ENCODE measurements around the gene NCOA5. TPM values are rescaled to one million over a fixed set of nuclear protein-coding genes. Genes with fewer than 3 reads are reported as not detected.

The NCOA5 gene
- polyA plus RNA-seq, 1 experiment = 27.0 TPM

DNA sequence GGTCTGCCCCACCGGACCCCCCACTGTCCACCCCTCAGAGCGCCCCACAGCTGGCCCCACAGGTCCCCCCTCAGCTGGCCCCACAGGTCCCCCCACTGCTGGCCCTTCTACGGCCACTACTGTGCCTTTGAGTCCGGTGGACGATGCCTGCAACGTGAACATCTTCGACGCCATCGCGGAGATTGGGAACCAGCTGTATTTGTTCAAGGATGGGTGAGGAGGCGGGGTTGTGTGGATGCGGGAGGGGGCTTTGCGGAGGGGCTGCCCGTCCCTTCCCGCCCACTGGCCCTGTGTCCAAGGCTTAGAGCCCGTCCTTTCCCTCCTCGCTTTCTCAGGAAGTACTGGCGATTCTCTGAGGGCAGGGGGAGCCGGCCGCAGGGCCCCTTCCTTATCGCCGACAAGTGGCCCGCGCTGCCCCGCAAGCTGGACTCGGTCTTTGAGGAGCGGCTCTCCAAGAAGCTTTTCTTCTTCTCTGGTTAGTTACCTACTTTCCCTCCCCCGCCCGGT is 76.4 kb downstream of the NCOA5 start:
- H3K27me3 ChIP-seq (ENCODE audit: control insufficient read depth, insufficient read depth, low read length) = peaks cover 75% of the 10 kb centered on the region

DNA sequence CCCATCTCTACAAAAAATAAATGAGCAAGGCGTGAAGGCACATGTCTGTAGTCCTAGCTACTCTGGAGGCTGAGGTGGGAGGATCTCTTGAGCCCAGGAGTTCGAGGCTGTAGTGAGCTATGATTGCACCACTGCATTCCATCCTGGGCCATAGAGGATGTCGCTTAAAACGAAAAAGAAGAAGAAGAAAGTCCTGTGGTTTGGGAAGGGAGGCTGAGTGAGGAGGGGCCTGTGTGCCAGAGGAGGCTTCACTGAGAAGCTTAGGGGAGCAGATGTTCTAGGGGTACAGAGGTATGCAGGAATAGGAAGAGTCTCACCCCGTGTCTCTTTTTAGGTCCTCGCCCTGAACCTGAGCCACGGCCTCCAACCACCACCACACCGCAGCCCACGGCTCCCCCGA is 76.8 kb downstream of the NCOA5 start:
- TF ChIP-seq, protein P1, sequence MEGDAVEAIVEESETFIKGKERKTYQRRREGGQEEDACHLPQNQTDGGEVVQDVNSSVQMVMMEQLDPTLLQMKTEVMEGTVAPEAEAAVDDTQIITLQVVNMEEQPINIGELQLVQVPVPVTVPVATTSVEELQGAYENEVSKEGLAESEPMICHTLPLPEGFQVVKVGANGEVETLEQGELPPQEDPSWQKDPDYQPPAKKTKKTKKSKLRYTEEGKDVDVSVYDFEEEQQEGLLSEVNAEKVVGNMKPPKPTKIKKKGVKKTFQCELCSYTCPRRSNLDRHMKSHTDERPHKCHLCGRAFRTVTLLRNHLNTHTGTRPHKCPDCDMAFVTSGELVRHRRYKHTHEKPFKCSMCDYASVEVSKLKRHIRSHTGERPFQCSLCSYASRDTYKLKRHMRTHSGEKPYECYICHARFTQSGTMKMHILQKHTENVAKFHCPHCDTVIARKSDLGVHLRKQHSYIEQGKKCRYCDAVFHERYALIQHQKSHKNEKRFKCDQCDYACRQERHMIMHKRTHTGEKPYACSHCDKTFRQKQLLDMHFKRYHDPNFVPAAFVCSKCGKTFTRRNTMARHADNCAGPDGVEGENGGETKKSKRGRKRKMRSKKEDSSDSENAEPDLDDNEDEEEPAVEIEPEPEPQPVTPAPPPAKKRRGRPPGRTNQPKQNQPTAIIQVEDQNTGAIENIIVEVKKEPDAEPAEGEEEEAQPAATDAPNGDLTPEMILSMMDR (IDR thresholded peaks at IDR 0.05; ENCODE audit: low read depth, low read length) = no peak
- no peak for DNase-seq (ENCODE audit: low read depth, low spot score)
- ChIA-PET POLR2A (no interaction called here), CTCF (interaction anchor here (0.6 to 3.4 kb wide), 19 partner anchors 8 to 394 kb away, joined by 3 to 29 read pairs (median 6); no protein-coding TSS in a partner anchor)
- no peak overlapping the region for H3K4me3 ChIP-seq (ENCODE audit: low read depth, low read length)
- no peak overlapping the region for H3K27ac ChIP-seq (ENCODE audit: low read depth, low read length)
- H3K27me3 ChIP-seq (ENCODE audit: control insufficient read depth, insufficient read depth, low read length) = peaks cover 78% of the 10 kb centered on the region
- H3K9me3 ChIP-seq (ENCODE audit: control insufficient read depth, insufficient read depth, low read length) = peaks cover 21% of the 10 kb centered on the region

More for the DNA sequence above, 76.4 kb downstream of the NCOA5 start:
- ChIA-PET POLR2A (no interaction called here), CTCF (interaction anchor here (0.6 to 3.4 kb wide), 24 partner anchors 9 to 394 kb away, joined by 3 to 29 read pairs (median 5); partner anchors contain the start of gene SLC12A5)
- Histone ChIP-seq H3K27ac (ENCODE audit: low read depth, low read length) (no peak overlapping the region), H3K9me3 (ENCODE audit: control insufficient read depth, insufficient read depth, low read length) (peaks cover 21% of the 10 kb centered on the region), H3K4me3 (ENCODE audit: low read depth, low read length) (no peak overlapping the region)
- no peak for DNase-seq (ENCODE audit: low read depth, low spot score)
- TF ChIP-seq, protein P1 (IDR thresholded peaks at IDR 0.05; ENCODE audit: low read depth, low read length) = no peak

DNA sequence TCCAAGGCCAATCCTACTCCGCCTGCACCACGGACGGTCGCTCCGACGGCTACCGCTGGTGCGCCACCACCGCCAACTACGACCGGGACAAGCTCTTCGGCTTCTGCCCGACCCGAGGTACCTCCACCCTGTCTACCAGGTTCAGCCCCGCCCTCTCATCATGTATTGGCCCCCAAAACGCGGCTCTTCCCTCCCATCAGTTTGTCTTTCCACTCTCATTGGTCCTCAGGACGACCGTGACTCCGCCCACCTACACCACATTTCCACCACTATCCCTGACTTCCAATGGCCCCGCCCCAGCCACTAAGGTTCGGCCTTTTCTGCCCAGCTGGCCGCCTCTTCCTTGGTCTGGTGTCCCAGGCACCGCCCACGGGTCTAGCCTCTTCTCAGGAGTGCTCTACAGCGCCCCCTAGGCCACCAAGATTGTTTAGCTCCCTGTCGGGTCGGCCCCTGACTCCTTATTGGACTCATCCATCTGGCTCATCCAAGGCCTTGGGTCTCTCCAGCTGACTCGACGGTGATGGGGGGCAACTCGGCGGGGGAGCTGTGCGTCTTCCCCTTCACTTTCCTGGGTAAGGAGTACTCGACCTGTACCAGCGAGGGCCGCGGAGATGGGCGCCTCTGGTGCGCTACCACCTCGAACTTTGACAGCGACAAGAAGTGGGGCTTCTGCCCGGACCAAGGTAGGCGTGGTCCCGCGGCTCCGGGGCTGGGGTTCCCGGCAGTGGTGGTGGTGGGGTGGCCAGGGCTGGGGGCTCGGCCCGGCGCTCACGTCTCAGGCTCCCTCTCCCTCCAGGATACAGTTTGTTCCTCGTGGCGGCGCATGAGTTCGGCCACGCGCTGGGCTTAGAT is 77.9 kb downstream of the NCOA5 start:
- no peak for DNase-seq (ENCODE audit: low read depth, low spot score)
- no peak overlapping the region for H3K4me3 ChIP-seq (ENCODE audit: low read depth, low read length)
- CTCF ChIA-PET = interaction anchor here (0.6 to 3.4 kb wide), 5 partner anchors 12 to 1164 kb away, joined by 3 to 29 read pairs (median 4); no protein-coding TSS in a partner anchor
- POLR2A ChIA-PET = no interaction called here
- peaks cover 73% of the 10 kb centered on the region for H3K27me3 ChIP-seq (ENCODE audit: control insufficient read depth, insufficient read depth, low read length)
- no peak overlapping the region for H3K27ac ChIP-seq (ENCODE audit: low read depth, low read length)
- TF ChIP-seq, protein P1 (IDR thresholded peaks at IDR 0.05; ENCODE audit: low read depth, low read length) = peak; percentile 16; the same call in 1 of the 2 replicates
- H3K9me3 ChIP-seq (ENCODE audit: control insufficient read depth, insufficient read depth, low read length) = peaks cover 21% of the 10 kb centered on the region

Other genes with a start within 250 kb of the NCOA5 start
- 27.0 and 37.7 TPM in 2 replicates for gene ACOT8, start 232.6 kb downstream of the NCOA5 start, polyA plus RNA-seq (2011; rRNA removed)
- 4.5 and 4.6 TPM in 2 replicates for gene ZSWIM3, start 232.3 kb downstream of the NCOA5 start, polyA plus RNA-seq (2011; rRNA removed)
- 5.3 and 6.5 TPM in 2 replicates for gene ZSWIM1, start 208.7 kb downstream of the NCOA5 start, polyA plus RNA-seq (2011; rRNA removed)
- gene SPATA25, start 202.3 kb downstream of the NCOA5 start, polyA plus RNA-seq (2011; rRNA removed) = 0.43 and 0.50 TPM in 2 replicates
- gene NEURL2, start 198.8 kb downstream of the NCOA5 start, polyA plus RNA-seq (2011; rRNA removed) = 1.1 and 1.9 TPM in 2 replicates
- 234 and 267 TPM in 2 replicates for gene CTSA, start 198.6 kb downstream of the NCOA5 start, polyA plus RNA-seq (2011; rRNA removed)
- 105 and 154 TPM in 2 replicates for gene PLTP, start 177.8 kb downstream of the NCOA5 start, polyA plus RNA-seq (2011; rRNA removed)
- gene PCIF1, start 155.3 kb downstream of the NCOA5 start, polyA plus RNA-seq (2011; rRNA removed) = 11.5 and 14.6 TPM in 2 replicates
- 5.5 and 7.6 TPM in 2 replicates for gene ZNF335, start 117.8 kb downstream of the NCOA5 start, polyA plus RNA-seq (2011; rRNA removed)
- not detected in 2 replicates for gene MMP9, start 81.1 kb downstream of the NCOA5 start, polyA plus RNA-seq (2011; rRNA removed)
- 0.55 and 1.7 TPM in 2 replicates for gene SLC12A5, start 60.7 kb downstream of the NCOA5 start, polyA plus RNA-seq (2011; rRNA removed)
- 0.21 and 0.37 TPM in 2 replicates for gene CD40, start 28.4 kb upstream of the NCOA5 start, polyA plus RNA-seq (2011; rRNA removed)
- gene CDH22, start 218.5 kb upstream of the NCOA5 start, polyA plus RNA-seq (2011; rRNA removed) = not detected in 2 replicates